GM12892 (cell line): ENCODE measurements around the gene ADAMTS13.

Experiments
- POLR2A ChIP-seq: IDR thresholded peaks from 2 replicates; pipeline ENCODE4 v1.6.1; 2011; ENCODE audit warnings: low read depth, low read length, control low read depth
- POLR2AphosphoS5 ChIP-seq: IDR thresholded peaks from 2 replicates; pipeline ENCODE4 v1.6.1; 2011; ENCODE audit warnings: low read depth, low read length, control low read depth

- TF ChIP-seq POLR2AphosphoS5 = no peak
- no peak for TF ChIP-seq POLR2A
Measured at GRCh38 chr9:133457748-133458147, 35.6 kb downstream of the ADAMTS13 start.
